Urinary bladder (tissue), 4 donors: Measurements from ENCODE around the gene CNTN4. TPM values are rescaled to one million over a fixed set of nuclear protein-coding genes. Genes with fewer than 3 reads are reported as not detected.

Experiments
- DNase-seq: peaks from one replicate; pipeline ENCODE4 v3.0.0-alpha.2; 2015; ENCODE audit errors: extremely low spot score
- H3K27ac ChIP-seq: one replicate; pipeline ENCODE4 v1.5.1; 2013; ENCODE audit warnings: low read depth, mild to moderate bottlenecking, moderate library complexity
- H3K36me3 ChIP-seq: one replicate; pipeline ENCODE4 v1.6.1; 2013; ENCODE audit warnings: mild to moderate bottlenecking, moderate library complexity; ENCODE audit not compliant: insufficient read depth
- H3K4me1 ChIP-seq: one replicate; pipeline ENCODE4 v1.6.1; 2013; ENCODE audit warnings: mild to moderate bottlenecking, moderate library complexity; ENCODE audit not compliant: insufficient read depth
- H3K4me3 ChIP-seq: one replicate; pipeline ENCODE4 v1.5.1; 2013; ENCODE audit warnings: low read depth, low read length
- WGBS: extraction: QIAGEN DNeasy Blood & Tissue Kit; methylation state at CpG from one replicate; pipeline ENCODE4 v1.1.7; 2013; 5-methylcytosine and 5-hydroxymethylcytosine counted together
- polyA plus RNA-seq: library from polyadenylated mRNA; stranded (reverse); fragments of 200-250 nt; gene quantifications from one replicate; pipeline ENCODE4 v1.2.3, GENCODE V29; 2013
- total RNA-seq: library from RNA; depleted of rRNA; stranded (reverse); fragments of >200 nt; gene quantifications from one replicate; pipeline ENCODE4 v1.2.3, GENCODE V29; 2014
- donor health status: healthy with polysubstance abuse.
- donor health status: healthy.

Gene CNTN4
- total and polyA plus RNA-seq, 2 donors, result 7.2 to 56.6 TPM

DNA sequence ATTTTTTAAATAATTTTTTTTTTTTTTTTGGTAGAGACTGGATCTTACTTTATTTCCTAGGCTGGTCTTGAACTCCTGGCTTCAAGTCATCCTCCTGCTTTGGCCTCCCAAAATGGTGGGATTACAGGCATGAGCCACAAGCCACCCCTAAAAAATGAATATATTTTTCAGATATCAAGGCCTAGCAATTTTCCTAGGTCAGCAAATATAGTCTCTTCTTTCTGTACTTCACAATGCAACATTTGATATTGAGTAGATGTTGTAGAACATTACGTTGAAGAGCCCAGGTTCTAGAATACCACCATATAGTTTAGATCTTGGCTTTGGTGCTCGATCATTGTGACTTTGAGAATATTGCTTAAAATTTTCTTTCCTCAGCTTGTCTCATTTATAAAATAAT is 437.9 kb downstream of the CNTN4 start:
- 94% methylated on average over 2 of the region's 2 CpGs for WGBS
- no peaks in the 10 kb centered on the region for H3K4me1 ChIP-seq
- no peaks in the 10 kb centered on the region for H3K36me3 ChIP-seq
- no peak overlapping the region for H3K4me3 ChIP-seq
- no peak overlapping the region for H3K27ac ChIP-seq
- DNase-seq, result no peak

- WGBS, result 93% methylated on average over 5 of the region's 5 CpGs
- H3K4me3 ChIP-seq, result no peak overlapping the region
- DNase-seq, result no peak
- H3K4me1 ChIP-seq, result no peaks in the 10 kb centered on the region
- H3K36me3 ChIP-seq, result no peaks in the 10 kb centered on the region
- H3K27ac ChIP-seq, result no peak overlapping the region
Observed at GRCh38 chr3:2540115-2540514, 441.4 kb downstream of the CNTN4 start.

- DNase-seq, result no peak
- no peaks in the 10 kb centered on the region for H3K4me1 ChIP-seq
- WGBS, result 87% methylated on average over 3 of the region's 3 CpGs
- no peak overlapping the region for H3K27ac ChIP-seq
- no peaks in the 10 kb centered on the region for H3K36me3 ChIP-seq
- no peak overlapping the region for H3K4me3 ChIP-seq
Observed at GRCh38 chr3:2543247-2543646, 444.6 kb downstream of the CNTN4 start.

- Histone ChIP-seq H3K36me3 (no peaks in the 10 kb centered on the region), H3K4me1 (no peaks in the 10 kb centered on the region), H3K27ac (no peak overlapping the region), H3K4me3 (no peak overlapping the region)
- 95% methylated on average over 2 of the region's 2 CpGs for WGBS
- DNase-seq, result no peak
Observed at GRCh38 chr3:2544212-2544611, 445.5 kb downstream of the CNTN4 start.

DNA sequence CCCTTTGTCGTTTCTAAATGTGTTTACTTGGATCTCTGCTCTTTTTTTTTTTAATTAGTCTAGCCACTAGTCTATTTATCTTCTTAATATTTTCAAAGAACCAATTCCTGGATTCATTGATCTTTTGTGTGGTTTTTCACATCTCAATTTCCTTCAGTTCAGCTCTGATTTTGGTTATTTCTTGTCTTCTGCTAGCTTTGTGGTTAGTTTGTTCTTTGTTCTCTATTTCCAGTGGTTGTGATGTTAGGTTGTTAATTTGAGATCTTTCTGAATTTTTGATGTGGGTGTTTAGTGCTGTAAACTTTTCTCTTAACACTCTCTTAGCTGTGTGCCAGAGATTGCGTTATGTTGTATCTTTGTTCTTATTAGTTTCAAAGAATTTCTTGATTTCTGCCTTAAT is 446.1 kb downstream of the CNTN4 start:
- Histone ChIP-seq H3K27ac (no peak overlapping the region), H3K4me1 (no peaks in the 10 kb centered on the region), H3K4me3 (no peak overlapping the region), H3K36me3 (no peaks in the 10 kb centered on the region)
- no peak for DNase-seq
- 92% methylated on average over 2 of the region's 2 CpGs for WGBS

DNA sequence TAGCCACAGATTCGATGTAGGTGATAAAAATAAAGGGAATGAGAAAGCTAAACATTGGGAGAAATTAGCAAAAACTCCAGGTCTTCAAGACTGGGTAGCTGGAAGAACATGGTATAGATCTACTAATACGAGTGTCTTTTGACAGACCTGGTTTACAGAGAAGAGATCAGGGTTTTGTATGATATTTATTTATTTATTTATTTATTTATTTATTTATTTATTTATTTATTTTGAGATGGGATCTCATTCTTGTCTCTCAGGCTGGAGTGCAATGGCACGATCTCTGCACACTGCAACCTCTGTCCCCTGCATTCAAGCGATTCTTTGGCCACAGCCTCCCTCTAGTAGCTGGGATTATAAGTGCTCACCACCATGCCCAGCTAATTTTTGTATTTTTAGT is 448.4 kb downstream of the CNTN4 start:
- H3K4me3 ChIP-seq, result no peak overlapping the region
- H3K36me3 ChIP-seq, result no peaks in the 10 kb centered on the region
- H3K27ac ChIP-seq, result no peak overlapping the region
- 90% methylated on average over 4 of the region's 4 CpGs for WGBS
- DNase-seq, result no peak
- no peaks in the 10 kb centered on the region for H3K4me1 ChIP-seq

- no peak overlapping the region for H3K27ac ChIP-seq
- 47% methylated on average over 3 of the region's 3 CpGs for WGBS
- H3K4me3 ChIP-seq, result no peak overlapping the region
- H3K4me1 ChIP-seq, result no peaks in the 10 kb centered on the region
- DNase-seq, result no peak
- no peaks in the 10 kb centered on the region for H3K36me3 ChIP-seq
Observed at GRCh38 chr3:2554656-2555055, 456.0 kb downstream of the CNTN4 start.

- 46% methylated on average over 1 of the region's 1 CpG for WGBS
- H3K36me3 ChIP-seq, result no peaks in the 10 kb centered on the region
Observed at GRCh38 chr3:2558796-2559195, 460.1 kb downstream of the CNTN4 start.

DNA sequence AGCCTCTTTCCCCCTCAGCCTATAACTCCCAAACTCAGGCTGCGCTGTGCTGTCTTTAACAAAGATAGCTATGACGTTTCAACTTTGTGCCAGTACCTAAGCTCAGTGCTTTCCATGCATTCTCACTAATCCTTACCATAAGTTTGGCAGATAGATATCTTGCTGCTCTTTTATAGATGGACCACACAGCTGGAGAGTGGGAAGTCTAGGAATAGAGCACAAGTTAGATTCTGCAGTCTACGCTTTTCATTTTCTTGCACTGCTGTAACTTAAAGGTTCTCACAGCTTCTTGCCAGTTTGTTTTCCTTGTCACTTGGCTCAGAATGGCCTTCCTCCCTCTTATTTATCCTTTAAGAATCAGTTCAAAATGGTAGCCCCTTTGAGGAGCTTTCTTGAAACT is 468.8 kb downstream of the CNTN4 start:
- DNase-seq, result peak; percentile 29
- Histone ChIP-seq H3K4me3 (no peak overlapping the region), H3K36me3 (no peaks in the 10 kb centered on the region), H3K27ac (no peak overlapping the region), H3K4me1 (peaks cover 2% of the 10 kb centered on the region)
- 75% methylated on average over 3 of the region's 3 CpGs for WGBS

More at GRCh38 chr3:2558796-2559195, 460.1 kb downstream of the CNTN4 start:
- Histone ChIP-seq H3K27ac (no peak overlapping the region), H3K4me1 (no peaks in the 10 kb centered on the region), H3K4me3 (no peak overlapping the region)
- no peak for DNase-seq

DNA sequence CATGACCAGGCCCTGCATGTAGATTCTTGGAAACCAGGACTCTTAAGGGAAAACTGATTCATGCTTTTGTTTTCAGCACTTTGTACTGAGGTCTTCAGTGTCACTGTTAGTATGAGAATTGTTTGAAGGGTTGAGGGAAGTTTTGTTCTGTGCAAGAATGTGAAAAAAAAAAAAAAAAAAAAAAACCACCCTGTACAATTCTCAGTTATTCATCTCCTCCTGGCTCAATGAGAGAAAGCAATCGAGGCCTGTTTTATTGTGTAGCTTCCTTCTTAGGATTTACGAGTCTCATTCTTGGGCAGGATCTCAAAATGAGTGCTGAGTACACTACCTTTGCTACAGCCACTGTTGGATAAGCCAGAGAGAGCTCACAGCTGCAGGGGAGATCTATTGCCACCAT is 469.5 kb downstream of the CNTN4 start:
- H3K4me1 ChIP-seq, result peaks cover 2% of the 10 kb centered on the region
- WGBS, result 26% methylated on average over 2 of the region's 2 CpGs

DNA sequence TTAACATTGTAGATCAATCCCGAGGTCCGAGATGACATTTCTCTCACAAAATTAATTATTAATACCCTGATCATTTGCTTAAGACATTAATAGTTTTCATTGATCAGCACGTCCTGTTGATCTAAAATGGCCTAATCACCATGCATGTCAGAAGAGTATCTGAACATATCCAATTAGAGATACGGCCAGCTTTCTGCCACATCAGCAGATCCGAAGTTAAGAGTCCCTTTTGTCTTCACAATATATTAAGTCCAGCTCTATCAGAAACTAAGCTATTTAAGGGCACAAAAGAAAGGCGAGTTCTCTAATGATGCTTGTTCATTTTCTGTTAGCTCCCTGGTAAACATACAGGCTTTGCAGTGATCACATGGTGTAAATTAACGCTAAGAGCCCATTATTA is 470.3 kb downstream of the CNTN4 start:
- H3K36me3 ChIP-seq, result no peaks in the 10 kb centered on the region
- WGBS, result 80% methylated on average over 7 of the region's 7 CpGs
- no peak overlapping the region for H3K4me3 ChIP-seq
- H3K27ac ChIP-seq, result no peak overlapping the region
- no peak for DNase-seq
- H3K4me1 ChIP-seq, result peaks cover 2% of the 10 kb centered on the region

More for the DNA sequence above, 469.5 kb downstream of the CNTN4 start:
- H3K4me3 ChIP-seq, result no peak overlapping the region
- DNase-seq, result peak; percentile 55
- H3K36me3 ChIP-seq, result no peaks in the 10 kb centered on the region
- H3K27ac ChIP-seq, result no peak overlapping the region

GRCh38 chr3:2577571-2577970 is 478.9 kb downstream of the CNTN4 start:
- Histone ChIP-seq H3K4me3 (no peak overlapping the region), H3K4me1 (no peaks in the 10 kb centered on the region), H3K27ac (no peak overlapping the region), H3K36me3 (no peaks in the 10 kb centered on the region)
- DNase-seq, result no peak
- WGBS, result 95% methylated on average over 4 of the region's 4 CpGs

- no peak for DNase-seq
- H3K27ac ChIP-seq, result no peak overlapping the region
- H3K36me3 ChIP-seq, result no peaks in the 10 kb centered on the region
- no peaks in the 10 kb centered on the region for H3K4me1 ChIP-seq
- WGBS, result 37% methylated on average over 3 of the region's 3 CpGs
- H3K4me3 ChIP-seq, result no peak overlapping the region
Observed at GRCh38 chr3:2578560-2578959, 479.9 kb downstream of the CNTN4 start.

GRCh38 chr3:2579206-2579605 is 480.5 kb downstream of the CNTN4 start:
- Histone ChIP-seq H3K4me1 (no peaks in the 10 kb centered on the region), H3K27ac (no peak overlapping the region), H3K4me3 (no peak overlapping the region), H3K36me3 (peaks cover 1% of the 10 kb centered on the region)
- DNase-seq, result no peak
- WGBS, result 43% methylated on average over 4 of the region's 4 CpGs

DNA sequence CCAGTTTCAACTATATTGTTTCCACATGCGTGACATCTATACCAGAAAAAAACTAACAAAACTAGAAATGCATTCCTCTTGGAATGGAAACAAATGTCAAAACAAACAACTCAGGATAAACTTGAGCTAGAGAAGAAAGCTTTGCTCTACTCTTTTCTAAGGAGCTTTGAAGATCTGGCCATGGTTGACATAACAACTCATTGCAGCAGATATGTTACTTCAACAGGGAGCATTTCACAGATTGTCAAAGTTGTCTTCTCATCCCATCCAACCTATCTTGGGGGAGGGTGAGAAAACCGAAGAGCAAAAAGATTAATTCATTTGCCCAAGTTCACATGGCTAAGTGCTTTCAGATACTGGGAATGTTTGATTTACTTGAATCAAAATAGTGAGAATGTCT is 484.4 kb downstream of the CNTN4 start:
- H3K36me3 ChIP-seq, result peaks cover 1% of the 10 kb centered on the region
- WGBS, result 81% methylated on average over 2 of the region's 2 CpGs
- no peak overlapping the region for H3K27ac ChIP-seq
- no peak overlapping the region for H3K4me3 ChIP-seq
- no peak for DNase-seq
- no peaks in the 10 kb centered on the region for H3K4me1 ChIP-seq
